GM12801 (cell line): ENCODE data around the gene CFAP74.

Experiments used
- CTCF ChIP-seq: IDR thresholded peaks from one replicate; pipeline ENCODE4 v1.5.1; 2011; ENCODE audit warnings: control low read depth; ENCODE audit not compliant: insufficient read length; ENCODE audit errors: extremely low read depth

CFAP74 gene

GRCh38 chr1:2021550-2021949 lies 18.0 kb upstream of the CFAP74 start:
- no peak for TF ChIP-seq CTCF

- TF ChIP-seq CTCF, result no peak
Observed at GRCh38 chr1:2020310-2020655, 16.7 kb upstream of the CFAP74 start.

- TF ChIP-seq CTCF, result no peak
Observed at GRCh38 chr1:2019571-2020309, 16.2 kb upstream of the CFAP74 start.

- TF ChIP-seq CTCF, result no peak
Observed at GRCh38 chr1:2019172-2019543, 15.6 kb upstream of the CFAP74 start, which contains the start of gene GABRD. Gene GABRD (plus strand): TSS chr1:2019345. CDS start chr1:2019424, 79 bp downstream.

GRCh38 chr1:2018217-2019171 lies 14.9 kb upstream of the CFAP74 start:
- TF ChIP-seq CTCF, result no peak

- no peak for TF ChIP-seq CTCF
Observed at GRCh38 chr1:2016123-2016522, 12.5 kb upstream of the CFAP74 start.
